ENCODE results near the gene CFAP299. TPM values are rescaled to one million over a fixed set of nuclear protein-coding genes. Genes with fewer than 3 reads are reported as not detected.

CFAP299 gene
- polyA plus RNA-seq, 1 experiment: 3.3 TPM

DNA sequence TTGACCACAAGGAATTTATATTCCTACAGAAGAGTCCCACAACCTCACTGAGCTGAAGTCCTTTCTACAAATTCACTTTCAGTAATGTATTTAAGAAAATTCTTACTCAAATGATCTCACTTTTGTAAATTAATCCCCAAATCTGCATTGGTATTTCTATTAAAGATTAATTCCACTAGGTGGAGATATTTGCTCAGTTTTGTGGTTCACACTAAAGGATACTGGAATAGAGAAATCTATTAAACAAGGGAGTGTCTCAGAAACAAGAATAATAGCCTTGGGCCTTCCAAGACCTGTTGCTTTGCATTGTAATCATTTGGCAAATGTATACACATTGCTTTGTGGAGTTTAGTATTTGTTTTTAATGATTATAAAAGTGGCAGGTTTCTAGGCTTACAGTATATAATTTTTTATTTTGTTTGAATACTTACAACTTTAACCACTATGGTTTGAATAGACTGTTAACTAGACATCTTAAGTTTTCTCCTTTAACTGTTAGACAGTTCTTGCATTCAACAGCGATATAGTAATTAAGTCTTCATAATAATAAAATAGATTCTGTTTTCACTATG is 25.9 kb downstream of the CFAP299 start:
- Histone ChIP-seq H3K27me3 (ENCODE audit: control insufficient read depth, insufficient read depth, low read length) (no peaks in the 10 kb centered on the region), H3K36me3 (ENCODE audit: control insufficient read depth, insufficient read depth, low read length) (no peaks in the 10 kb centered on the region), H3K4me3 (ENCODE audit: low read depth, low read length) (no peak overlapping the region)
- CTCF ChIA-PET: interaction anchor here (0.9 to 1.7 kb wide), 4 partner anchors 629 to 688 kb away, joined by 3 to 7 read pairs (median 4); no protein-coding TSS in a partner anchor
- no peak for DNase-seq (ENCODE audit: low read depth)
- TF ChIP-seq, protein P1, sequence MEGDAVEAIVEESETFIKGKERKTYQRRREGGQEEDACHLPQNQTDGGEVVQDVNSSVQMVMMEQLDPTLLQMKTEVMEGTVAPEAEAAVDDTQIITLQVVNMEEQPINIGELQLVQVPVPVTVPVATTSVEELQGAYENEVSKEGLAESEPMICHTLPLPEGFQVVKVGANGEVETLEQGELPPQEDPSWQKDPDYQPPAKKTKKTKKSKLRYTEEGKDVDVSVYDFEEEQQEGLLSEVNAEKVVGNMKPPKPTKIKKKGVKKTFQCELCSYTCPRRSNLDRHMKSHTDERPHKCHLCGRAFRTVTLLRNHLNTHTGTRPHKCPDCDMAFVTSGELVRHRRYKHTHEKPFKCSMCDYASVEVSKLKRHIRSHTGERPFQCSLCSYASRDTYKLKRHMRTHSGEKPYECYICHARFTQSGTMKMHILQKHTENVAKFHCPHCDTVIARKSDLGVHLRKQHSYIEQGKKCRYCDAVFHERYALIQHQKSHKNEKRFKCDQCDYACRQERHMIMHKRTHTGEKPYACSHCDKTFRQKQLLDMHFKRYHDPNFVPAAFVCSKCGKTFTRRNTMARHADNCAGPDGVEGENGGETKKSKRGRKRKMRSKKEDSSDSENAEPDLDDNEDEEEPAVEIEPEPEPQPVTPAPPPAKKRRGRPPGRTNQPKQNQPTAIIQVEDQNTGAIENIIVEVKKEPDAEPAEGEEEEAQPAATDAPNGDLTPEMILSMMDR (IDR thresholded peaks at IDR 0.05; ENCODE audit: insufficient read depth, low read depth, low read length): 0 out of 2 replicates have a peak, but pooled peaks have one; percentile 13
- POLR2A ChIA-PET: no interaction called here

DNA sequence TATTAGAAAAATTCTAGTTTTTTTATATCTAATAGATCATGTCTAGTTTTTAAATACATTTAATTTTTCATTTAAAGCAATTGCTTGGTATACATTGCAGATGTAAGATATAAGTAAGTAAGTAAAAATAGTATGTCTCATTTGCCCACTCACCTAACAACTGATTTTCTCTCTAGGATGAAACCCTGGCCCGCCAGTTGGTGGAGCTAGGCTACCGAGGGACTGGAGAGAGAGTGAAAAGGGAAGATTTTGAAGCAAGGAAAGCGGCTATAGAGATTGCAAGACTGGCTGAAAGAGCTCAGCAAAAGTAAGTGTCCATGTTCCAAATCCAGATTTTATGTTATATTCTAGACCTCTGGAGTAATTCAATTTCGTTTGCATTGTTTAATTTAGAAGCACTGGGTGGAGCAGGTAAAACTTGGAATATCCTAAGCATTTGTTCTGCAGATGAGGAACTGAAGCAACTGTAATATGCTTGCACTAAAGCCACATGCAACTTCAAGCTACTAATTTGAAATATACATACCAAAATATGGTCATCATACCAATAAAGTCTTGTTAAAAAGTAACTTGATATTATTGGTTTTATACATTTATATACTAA is 27.1 kb downstream of the CFAP299 start:
- Histone ChIP-seq H3K36me3 (ENCODE audit: control insufficient read depth, insufficient read depth, low read length) (no peaks in the 10 kb centered on the region), H3K4me3 (ENCODE audit: low read depth, low read length) (no peak overlapping the region), H3K27me3 (ENCODE audit: control insufficient read depth, insufficient read depth, low read length) (no peaks in the 10 kb centered on the region)
- POLR2A ChIA-PET: no interaction called here
- CTCF ChIA-PET: interaction anchor here (0.7 to 1.7 kb wide), 15 partner anchors 10 to 690 kb away, joined by 3 to 19 read pairs (median 3); no protein-coding TSS in a partner anchor
- no peak for DNase-seq (ENCODE audit: low read depth)
- TF ChIP-seq, protein P1 (IDR thresholded peaks at IDR 0.05; ENCODE audit: insufficient read depth, low read depth, low read length): peak; percentile 76

DNA sequence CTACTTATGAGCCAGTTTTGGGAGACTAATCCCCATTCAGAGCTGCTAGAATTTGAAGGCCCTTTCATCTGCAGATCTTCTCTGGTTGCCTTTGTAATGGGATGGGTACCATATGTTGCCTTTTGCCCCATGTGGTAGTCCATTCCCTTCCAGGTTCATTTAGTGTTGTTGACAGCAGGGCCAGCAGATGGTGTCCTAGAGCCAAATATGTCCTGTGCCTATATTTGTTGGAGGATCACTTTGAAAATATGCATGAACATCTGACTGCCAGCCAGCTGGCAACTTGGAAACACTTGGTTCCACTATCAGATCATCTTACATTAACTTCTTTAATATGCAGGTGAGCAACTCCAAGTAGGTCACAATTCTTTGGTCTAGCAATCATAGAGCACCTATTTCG is 30.4 kb downstream of the CFAP299 start:
- Histone ChIP-seq H3K36me3 (ENCODE audit: control insufficient read depth, insufficient read depth, low read length) (no peaks in the 10 kb centered on the region), H3K4me3 (ENCODE audit: low read depth, low read length) (no peak overlapping the region), H3K27me3 (ENCODE audit: control insufficient read depth, insufficient read depth, low read length) (no peaks in the 10 kb centered on the region)
- TF ChIP-seq, protein P1 (IDR thresholded peaks at IDR 0.05; ENCODE audit: insufficient read depth, low read depth, low read length): peak; percentile 78
- no peak for DNase-seq (ENCODE audit: low read depth)
- ChIA-PET CTCF (interaction anchor here (0.6 to 3.4 kb wide), 30 partner anchors 8 to 985 kb away, joined by 3 to 39 read pairs (median 3); no protein-coding TSS in a partner anchor), POLR2A (no interaction called here)

DNA sequence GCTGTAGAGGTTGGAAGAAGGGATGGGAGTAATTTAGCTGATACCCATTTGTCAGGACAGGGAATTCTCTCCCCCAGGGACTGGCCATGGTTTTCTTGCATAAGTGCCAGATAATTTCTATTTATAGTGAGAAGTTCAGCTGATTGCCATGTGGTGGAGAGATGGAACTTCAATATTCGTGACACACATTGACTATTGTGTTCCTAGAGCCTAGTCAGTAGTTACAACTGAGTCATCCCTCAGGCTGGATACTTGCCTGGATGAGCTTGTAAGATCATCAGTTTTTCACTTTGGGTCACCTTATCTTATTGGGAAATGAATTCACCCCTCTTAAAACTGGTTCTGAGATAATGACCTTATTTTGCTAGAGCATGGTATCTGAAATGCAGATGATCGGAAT is 32.2 kb downstream of the CFAP299 start:
- Histone ChIP-seq H3K36me3 (ENCODE audit: control insufficient read depth, insufficient read depth, low read length) (no peaks in the 10 kb centered on the region), H3K27me3 (ENCODE audit: control insufficient read depth, insufficient read depth, low read length) (no peaks in the 10 kb centered on the region), H3K4me3 (ENCODE audit: low read depth, low read length) (no peak overlapping the region)
- ChIA-PET CTCF (interaction anchor here (0.6 to 1.4 kb wide), 4 partner anchors 619 to 671 kb away, joined by 3 to 9 read pairs (median 4); no protein-coding TSS in a partner anchor), POLR2A (no interaction called here)
- TF ChIP-seq, protein P1 (IDR thresholded peaks at IDR 0.05; ENCODE audit: insufficient read depth, low read depth, low read length): no peak
- no peak for DNase-seq (ENCODE audit: low read depth)

DNA sequence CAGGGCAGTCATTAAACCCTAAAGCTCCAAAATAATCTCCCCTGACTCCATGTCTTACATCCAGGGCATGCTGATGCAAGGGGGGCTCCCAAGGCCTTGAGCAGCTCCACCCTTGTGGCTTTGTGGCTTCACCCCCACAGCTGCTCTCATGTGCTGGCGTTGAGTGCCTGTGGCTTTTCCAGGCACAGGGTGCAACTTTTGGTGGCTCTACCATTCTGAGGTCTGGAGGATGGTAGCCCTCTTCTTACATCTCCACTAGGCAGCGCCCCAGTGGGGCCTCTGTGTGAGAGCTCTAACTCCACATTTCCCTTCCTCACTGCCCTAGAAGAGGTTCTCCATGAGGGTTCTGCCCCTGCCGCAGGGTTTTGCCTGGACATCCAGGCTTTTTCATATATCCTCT is 35.1 kb downstream of the CFAP299 start:
- POLR2A ChIA-PET: no interaction called here
- CTCF ChIA-PET: no interaction called here
- DNase-seq (ENCODE audit: low read depth): no peak

More for the DNA sequence above, 35.1 kb downstream of the CFAP299 start:
- no peaks in the 10 kb centered on the region for H3K36me3 ChIP-seq (ENCODE audit: control insufficient read depth, insufficient read depth, low read length)
- TF ChIP-seq, protein P1 (IDR thresholded peaks at IDR 0.05; ENCODE audit: insufficient read depth, low read depth, low read length): no peak
- H3K4me3 ChIP-seq (ENCODE audit: low read depth, low read length): no peak overlapping the region
- H3K27me3 ChIP-seq (ENCODE audit: control insufficient read depth, insufficient read depth, low read length): no peaks in the 10 kb centered on the region

All from BJ (cell line).